GM18873 (cell line): ENCODE measurements around the gene LRPPRC.
"Not testable (repeated sequence)": the region's sequence is repeated elsewhere in the genome, so short reads cannot be mapped to it uniquely, and the experiment has no call there.

Experiments used
- ATAC-seq: cut with Tn5 transposase; IDR thresholded peaks from one replicate; pipeline ENCODE4 v1.9.1; 2021; ENCODE audit warnings: mild to moderate bottlenecking, moderate library complexity, moderate number of reproducible peaks; ENCODE audit not compliant: unreplicated experiment, low FRiP score

Gene LRPPRC

GRCh38 chr2:43995733-43996533 is at the start of gene LRPPRC:
Gene LRPPRC, minus strand, starts transcription at chr2:43995989. Its CDS starts 42 bp downstream, at chr2:43995947.
- ATAC-seq, result peak; percentile 93

DNA sequence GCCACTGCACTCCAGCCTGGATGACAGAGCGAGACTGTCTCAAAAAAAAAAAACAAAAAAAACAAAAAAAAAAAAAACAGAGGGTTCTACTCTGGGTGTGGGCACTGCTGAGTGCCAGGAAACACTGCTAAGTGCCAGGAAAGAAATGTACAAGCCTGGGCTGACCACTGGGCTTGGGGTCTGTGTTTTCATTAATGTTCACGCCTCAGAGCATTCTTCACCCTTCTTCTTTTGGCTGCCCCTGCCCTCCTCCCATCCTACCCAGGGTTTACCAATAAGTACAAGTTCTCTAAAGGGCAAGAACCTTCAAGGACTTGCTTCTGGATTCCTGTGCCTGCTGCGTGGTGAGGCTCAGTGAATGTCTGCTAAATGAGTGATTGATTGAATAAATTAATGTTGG is 49.3 kb upstream of the LRPPRC start:
- ATAC-seq, result no peak

- ATAC-seq, result peak; percentile 92
These were observed 48.5 kb upstream of the LRPPRC start for GRCh38 chr2:44044281-44044720.

DNA sequence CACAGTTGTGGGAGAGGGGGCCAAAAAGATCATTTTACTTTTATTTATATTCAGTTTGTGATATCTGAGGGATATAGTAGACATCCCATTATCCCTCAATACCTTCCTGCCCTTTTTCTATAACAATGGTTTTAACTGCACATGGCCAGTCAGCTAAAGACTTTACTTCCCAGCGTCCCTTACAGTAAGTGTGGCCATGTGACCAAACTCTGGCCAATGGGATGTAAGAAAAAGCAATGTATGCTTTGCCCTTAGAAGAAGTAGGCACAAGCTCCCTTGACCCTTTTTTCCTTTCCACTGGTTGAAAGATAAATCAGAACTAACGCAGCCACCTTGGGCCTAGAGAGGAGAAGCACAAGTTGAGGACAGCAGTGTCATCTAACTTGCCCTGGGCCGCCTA is 44.6 kb upstream of the LRPPRC start:
- ATAC-seq, result no peak

DNA sequence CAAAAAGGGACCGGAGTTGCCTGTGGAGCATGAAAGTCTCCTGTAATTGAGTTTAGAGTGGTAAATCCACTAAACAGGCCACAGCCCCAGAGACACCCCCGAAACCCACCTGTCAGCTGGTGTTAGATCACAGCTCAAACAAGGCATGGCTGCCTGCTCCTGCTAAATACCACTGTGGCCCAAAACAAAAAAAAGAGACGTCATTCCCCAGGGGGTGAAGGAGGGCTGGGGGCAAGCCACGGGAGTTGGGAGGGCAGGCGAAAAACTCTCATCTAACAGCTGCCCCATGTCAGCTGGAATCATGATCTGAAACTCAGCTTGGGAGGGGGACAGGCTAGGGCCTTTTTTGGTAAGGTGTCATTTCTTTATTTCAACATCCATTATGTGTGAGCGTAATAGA is 42.5 kb upstream of the LRPPRC start:
- no peak for ATAC-seq

DNA sequence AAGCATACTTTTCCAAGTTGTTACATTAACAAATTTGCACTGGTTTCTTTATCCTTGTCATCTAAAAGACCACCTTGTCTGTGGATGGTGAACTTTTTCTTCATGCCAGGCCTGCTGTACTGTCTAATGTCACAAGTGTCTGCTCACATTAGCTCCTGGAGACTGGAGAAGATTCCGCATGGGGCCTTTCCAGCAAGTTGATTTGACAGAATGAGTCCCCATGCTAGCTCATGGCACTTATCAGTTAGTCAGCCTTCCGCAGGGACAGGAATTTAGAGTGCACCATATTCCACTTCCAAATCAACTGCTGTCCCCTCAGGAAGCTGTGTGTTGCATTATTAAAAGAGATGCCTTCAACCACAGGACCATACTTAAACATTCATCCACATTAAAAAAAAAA is 41.4 kb upstream of the LRPPRC start:
- no peak for ATAC-seq

DNA sequence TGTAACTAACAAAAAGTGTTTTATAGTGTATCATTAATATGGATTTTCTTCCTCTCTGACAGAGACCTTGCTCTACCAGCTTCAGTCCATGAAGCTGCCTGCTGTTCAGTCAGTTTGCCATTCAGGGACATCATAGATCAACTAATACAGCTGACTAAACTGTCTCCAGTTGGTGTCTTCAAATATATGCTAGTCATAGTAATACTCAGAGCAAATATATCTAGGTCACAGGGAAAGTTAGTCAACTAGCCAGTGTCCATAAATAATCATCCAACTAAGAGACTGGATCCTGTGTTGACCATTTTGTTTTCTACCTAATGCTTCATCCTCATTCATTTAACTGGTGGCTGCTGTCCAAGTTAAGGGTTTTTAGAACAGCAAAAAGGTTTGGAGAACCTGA is 38.2 kb upstream of the LRPPRC start:
- no peak for ATAC-seq

GRCh38 chr2:44027076-44027475 is 31.3 kb upstream of the LRPPRC start:
- not testable (repeated sequence) for ATAC-seq

DNA sequence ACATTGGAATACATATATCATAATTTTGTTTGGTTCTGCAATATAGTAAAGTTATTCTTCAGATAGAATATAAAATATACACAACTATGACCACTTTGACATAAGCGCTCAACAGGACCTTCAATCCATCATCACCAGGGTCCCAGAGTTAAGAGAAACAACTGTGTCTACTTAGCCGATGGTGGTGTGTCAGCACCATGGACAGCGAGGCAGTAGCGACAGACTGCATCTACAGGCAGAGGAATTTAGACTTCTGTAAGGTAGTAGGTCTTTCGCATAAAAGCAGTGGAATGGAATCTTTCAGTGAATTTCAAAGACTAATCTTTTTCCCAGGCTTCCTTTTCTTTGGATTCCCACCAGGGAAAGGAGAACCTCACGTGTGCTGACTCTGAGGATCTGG is 20.5 kb upstream of the LRPPRC start:
- ATAC-seq, result no peak

- no peak for ATAC-seq
These were observed 19.4 kb upstream of the LRPPRC start for GRCh38 chr2:44015239-44015638.

DNA sequence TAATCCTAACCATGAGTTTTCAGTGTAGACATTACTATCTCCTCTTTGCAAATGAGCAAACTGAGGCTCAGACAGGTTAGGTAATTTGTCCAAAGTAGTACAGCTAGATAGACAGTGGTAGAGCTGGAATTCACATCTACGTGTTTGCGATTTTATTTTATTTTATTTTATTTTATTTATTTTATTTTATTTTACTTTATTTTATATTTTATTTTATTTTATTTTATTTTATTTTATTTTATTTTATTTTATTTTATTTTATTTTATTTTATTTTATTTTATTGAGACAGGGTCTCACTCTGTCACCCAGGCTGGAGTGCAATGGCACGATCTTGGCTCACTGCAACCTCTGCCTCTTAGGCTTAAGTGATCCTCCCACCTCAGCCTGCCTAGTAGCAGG is 17.4 kb upstream of the LRPPRC start:
- not testable (repeated sequence) for ATAC-seq

- ATAC-seq, result no peak
These were observed 14.5 kb upstream of the LRPPRC start for GRCh38 chr2:44010266-44010665.

- ATAC-seq, result no peak
These were observed 13.4 kb upstream of the LRPPRC start for GRCh38 chr2:44009136-44009735.

GRCh38 chr2:44005846-44006245 is 10.1 kb upstream of the LRPPRC start:
- no peak for ATAC-seq

DNA sequence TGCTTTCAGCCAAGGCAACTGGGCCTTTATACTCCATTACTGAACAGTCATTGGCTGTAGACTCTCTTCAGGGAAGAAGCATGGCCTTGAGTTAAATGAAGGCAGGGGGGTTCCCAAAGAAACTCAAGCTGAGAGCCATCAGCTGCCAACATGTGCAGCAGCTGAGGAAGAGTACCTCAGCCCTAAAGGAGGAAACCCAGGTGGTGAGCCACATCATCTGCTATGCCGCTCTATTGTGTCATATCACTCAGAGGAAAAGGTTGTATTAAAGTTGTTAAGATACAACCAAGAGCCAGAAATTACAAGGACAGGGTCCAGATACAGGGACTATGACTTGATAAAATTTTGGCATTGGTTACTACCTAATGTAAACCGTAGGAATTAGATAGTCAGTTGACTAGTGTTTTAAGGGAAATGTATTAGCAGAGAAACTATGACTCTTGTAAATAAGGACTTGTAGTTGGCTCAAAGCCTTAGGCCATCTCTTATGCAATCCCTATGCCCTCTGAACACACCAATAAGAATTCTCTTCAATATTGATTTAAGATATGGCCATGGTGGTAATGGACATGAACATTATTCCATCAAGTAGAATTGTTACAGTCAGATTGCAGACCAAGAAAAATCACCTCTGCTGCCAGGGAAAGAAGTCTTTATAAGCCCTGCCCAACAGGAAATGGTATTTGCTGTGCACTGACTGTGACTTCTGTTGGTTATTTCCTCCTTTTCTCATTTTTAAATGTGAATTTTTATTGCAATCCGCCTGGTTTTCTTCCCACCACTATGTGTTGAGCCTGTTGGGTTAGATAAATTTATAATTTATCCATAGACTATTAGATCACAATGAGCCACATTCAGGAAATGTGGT is 9.2 kb upstream of the LRPPRC start:
- no peak for ATAC-seq

DNA sequence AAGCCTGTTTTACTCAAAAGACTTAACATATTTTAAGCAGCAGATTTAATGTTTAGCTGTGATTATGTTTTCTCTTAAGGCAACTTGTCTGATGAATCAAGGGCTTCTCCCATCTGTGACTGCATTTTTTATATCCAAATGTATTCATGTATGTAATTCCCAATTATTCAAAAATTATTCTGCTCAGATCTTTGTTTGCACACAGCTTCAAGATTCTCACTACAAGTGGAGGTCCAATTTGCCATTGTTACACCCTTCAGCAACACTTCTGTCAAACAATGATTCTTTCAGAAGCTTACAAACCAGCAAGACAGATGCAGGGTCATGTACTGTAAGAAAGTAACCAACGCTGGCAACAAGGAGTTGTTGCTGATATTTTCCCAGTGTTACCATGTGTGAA is 5.9 kb upstream of the LRPPRC start:
- no peak for ATAC-seq

GRCh38 chr2:43998263-43998662 is 2.5 kb upstream of the LRPPRC start:
- no peak for ATAC-seq

GRCh38 chr2:43993437-43993836 is 2.4 kb downstream of the LRPPRC start:
- ATAC-seq, result no peak

DNA sequence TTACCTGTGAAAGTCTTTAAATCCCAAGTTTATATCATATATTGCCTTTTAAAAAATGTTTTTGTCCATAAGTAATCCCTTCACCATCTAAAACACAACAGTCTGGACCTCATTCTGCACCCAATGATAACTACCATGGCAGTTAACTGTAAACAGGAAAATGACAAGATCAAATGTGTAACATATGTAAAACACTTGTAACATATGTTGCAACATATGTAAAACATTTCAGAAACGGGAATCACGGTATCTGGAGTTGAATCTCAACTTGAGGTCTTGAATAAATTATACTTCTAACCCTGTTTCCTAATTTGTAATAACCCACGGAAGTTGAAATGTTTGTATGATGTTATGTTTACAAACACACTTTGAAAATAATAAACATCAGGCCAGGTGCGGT is 6.2 kb downstream of the LRPPRC start:
- no peak for ATAC-seq

- no peak for ATAC-seq
These were observed 9.2 kb downstream of the LRPPRC start for GRCh38 chr2:43986600-43986999.

DNA sequence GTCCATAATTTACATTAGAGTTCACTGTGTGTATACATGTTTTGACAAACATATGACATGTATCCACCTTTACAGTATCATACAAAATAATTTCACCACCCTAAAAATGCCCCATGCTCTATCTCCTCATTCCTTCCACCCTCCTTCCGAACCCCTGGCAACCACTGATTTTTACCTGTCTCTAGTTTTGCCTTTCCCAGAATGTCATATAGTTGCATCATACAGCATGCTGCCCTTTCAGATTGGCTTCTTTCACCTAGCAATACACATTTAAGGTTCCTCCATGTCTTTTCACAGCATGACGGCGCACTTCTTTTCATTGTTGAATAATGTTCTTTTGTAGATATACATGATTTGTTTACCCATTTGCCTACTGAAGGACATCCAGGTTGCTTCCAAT is 10.4 kb downstream of the LRPPRC start:
- ATAC-seq, result no peak
